GM12864 (cell line): ENCODE data around the gene NFIB.

Experiments used
- DNase-seq: peaks from one replicate; pipeline ENCODE4 v3.0.0-alpha.2; 2011; ENCODE audit warnings: low read depth
- H3K4me3 ChIP-seq: 2 replicates; pipeline ENCODE4 v1.5.1; 2011; ENCODE audit warnings: mild to moderate bottlenecking, low read depth, low read length, control low read depth
- TF ChIP-seq, protein P1 (sequence below): IDR thresholded peaks from 2 replicates; pipeline ENCODE4 v1.5.1; 2011; ENCODE audit warnings: low read depth, mild to moderate bottlenecking, moderate library complexity, low read length, control low read depth, inconsistent platforms; ENCODE audit errors: missing control alignments

The NFIB gene

GRCh38 chr9:14340994-14341393, 27.1 kb upstream of the NFIB start:
- TF ChIP-seq, protein P1, sequence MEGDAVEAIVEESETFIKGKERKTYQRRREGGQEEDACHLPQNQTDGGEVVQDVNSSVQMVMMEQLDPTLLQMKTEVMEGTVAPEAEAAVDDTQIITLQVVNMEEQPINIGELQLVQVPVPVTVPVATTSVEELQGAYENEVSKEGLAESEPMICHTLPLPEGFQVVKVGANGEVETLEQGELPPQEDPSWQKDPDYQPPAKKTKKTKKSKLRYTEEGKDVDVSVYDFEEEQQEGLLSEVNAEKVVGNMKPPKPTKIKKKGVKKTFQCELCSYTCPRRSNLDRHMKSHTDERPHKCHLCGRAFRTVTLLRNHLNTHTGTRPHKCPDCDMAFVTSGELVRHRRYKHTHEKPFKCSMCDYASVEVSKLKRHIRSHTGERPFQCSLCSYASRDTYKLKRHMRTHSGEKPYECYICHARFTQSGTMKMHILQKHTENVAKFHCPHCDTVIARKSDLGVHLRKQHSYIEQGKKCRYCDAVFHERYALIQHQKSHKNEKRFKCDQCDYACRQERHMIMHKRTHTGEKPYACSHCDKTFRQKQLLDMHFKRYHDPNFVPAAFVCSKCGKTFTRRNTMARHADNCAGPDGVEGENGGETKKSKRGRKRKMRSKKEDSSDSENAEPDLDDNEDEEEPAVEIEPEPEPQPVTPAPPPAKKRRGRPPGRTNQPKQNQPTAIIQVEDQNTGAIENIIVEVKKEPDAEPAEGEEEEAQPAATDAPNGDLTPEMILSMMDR: no peak
- no peak overlapping the region for H3K4me3 ChIP-seq
- DNase-seq: no peak

- no peak overlapping the region for H3K4me3 ChIP-seq
- TF ChIP-seq, protein P1: no peak
- no peak for DNase-seq
Observed at GRCh38 chr9:14340219-14340873, 26.4 kb upstream of the NFIB start.

- TF ChIP-seq, protein P1: no peak
- no peak overlapping the region for H3K4me3 ChIP-seq
- DNase-seq: no peak
Observed at GRCh38 chr9:14339746-14340145, 25.8 kb upstream of the NFIB start.

DNA sequence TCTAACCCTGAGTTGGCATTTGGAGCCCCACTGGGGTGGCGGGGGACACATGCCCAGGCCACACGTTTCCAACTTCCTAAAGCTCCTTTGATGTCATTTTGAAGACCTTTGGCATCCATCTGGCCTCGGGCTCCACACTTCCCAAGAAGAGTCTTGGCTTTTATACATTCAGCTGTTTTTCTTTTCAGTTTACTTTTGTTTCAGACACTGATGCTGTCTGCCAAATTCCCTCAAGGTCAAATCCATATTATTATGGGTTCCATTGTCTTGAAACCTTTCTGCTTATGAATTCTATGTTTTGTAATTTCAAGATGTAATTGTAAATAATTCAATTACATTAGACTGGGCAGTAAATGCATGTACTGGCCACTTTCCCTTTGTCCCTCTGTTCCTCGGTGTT, 23.7 kb upstream of the NFIB start:
- H3K4me3 ChIP-seq: no peak overlapping the region
- no peak for DNase-seq
- TF ChIP-seq, protein P1: no peak

- DNase-seq: no peak
- H3K4me3 ChIP-seq: no peak overlapping the region
- TF ChIP-seq, protein P1: no peak
Observed at GRCh38 chr9:14336244-14336643, 22.3 kb upstream of the NFIB start.

GRCh38 chr9:14331120-14331519, 17.2 kb upstream of the NFIB start:
- no peak overlapping the region for H3K4me3 ChIP-seq
- no peak for DNase-seq
- TF ChIP-seq, protein P1: no peak

DNA sequence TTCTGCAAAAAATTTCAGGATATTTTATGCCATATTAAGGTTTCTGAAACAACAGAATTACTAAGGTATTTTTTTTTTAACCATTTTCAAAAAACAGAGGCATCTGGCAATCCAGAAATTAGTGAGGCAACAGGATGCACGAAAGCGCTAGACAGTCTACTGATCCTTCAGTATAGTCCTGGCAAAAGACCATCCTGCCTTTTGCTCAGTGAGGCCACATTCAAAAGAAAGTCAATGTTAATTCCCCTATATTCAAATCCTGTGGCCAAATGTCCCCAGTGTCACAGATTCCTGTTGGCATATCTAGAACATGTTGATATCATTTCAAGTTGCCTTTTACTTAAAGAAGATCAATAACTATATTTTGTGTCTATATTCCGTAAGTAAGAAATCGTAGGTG, 13.1 kb upstream of the NFIB start:
- DNase-seq: no peak
- H3K4me3 ChIP-seq: no peak overlapping the region
- TF ChIP-seq, protein P1: no peak
